AG09319 (cell line): ENCODE results near the gene CLIC3.

Source experiments
- DNase-seq: peaks from one replicate; pipeline ENCODE4 v3.0.0-alpha.2; 2010; ENCODE audit warnings: low read depth; ENCODE audit errors: extremely low read depth
- CTCF ChIP-seq: IDR thresholded peaks from 2 replicates; pipeline ENCODE4 v1.5.1; 2011; ENCODE audit warnings: low read depth, mild to moderate bottlenecking, inconsistent platforms, low read length, moderate library complexity

Gene CLIC3

GRCh38 chr9:136996361-136997292, at the start of gene CLIC3:
CLIC3 (minus strand) TSS chr9:136996568; CDS start chr9:136996543, 25 bp downstream.
- TF ChIP-seq CTCF: no peak
- no peak for DNase-seq

- TF ChIP-seq CTCF: no peak
- DNase-seq: no peak
These were observed 49.1 kb upstream of the CLIC3 start for GRCh38 chr9:137045294-137046087.

GRCh38 chr9:137044502-137045177, 48.3 kb upstream of the CLIC3 start:
- DNase-seq: no peak
- TF ChIP-seq CTCF: no peak

GRCh38 chr9:137044037-137044436, 47.7 kb upstream of the CLIC3 start:
- TF ChIP-seq CTCF: no peak

GRCh38 chr9:137042751-137043727, 46.7 kb upstream of the CLIC3 start:
- no peak for TF ChIP-seq CTCF
- no peak for DNase-seq

More at GRCh38 chr9:137044037-137044436, 47.7 kb upstream of the CLIC3 start:
- no peak for DNase-seq

GRCh38 chr9:137041124-137041523, 44.8 kb upstream of the CLIC3 start:
- no peak for DNase-seq
- no peak for TF ChIP-seq CTCF
